Gastrocnemius medialis (tissue), 4 donors: Measurements from ENCODE around the gene CEP70. TPM values are rescaled to one million over a fixed set of nuclear protein-coding genes. Genes with fewer than 3 reads are reported as not detected.
A peak's percentile ranks its signal among the peaks of the same experiment; 100 is the strongest.

Experiments used
- ATAC-seq, 2 donors: fragments of 150-250 bp; one replicate each; pipeline ENCODE4 v1.9.1; 2016
- DNase-seq, 2 donors: peaks; one replicate each; pipeline ENCODE4 v3.0.0-alpha.2; 2019
- H3K27ac ChIP-seq, 4 donors: fragments of 200-600 bp; sonication (generic); 1 replicate in 1 of 4; 2 replicates in 3 of 4; pipeline ENCODE4 v1.5.1; 2016 to 2018; ENCODE audit warnings: mild to moderate bottlenecking in 2 of 4, moderate library complexity in 1 of 4
- H3K27me3 ChIP-seq, 3 donors: fragments of 200-600 bp; sonication (generic) in 2 of 3; 1 replicate in 1 of 3; 2 replicates in 2 of 3; pipeline versions ENCODE4 v1.5.1 to v1.6.0; 2016 to 2019; ENCODE audit warnings: mild to moderate bottlenecking in 1 of 3, moderate library complexity in 1 of 3
- H3K36me3 ChIP-seq, 2 donors: fragments of 200-600 bp; sonication (generic) in 1 of 2; one replicate each; pipeline ENCODE4 v1.5.1; 2017 to 2018
- H3K4me1 ChIP-seq, 2 donors: fragments of 200-600 bp; sonication (generic) in 1 of 2; one replicate each; pipeline ENCODE4 v1.5.1; 2016 to 2017; ENCODE audit warnings: mild to moderate bottlenecking in 2 of 2
- H3K4me3 ChIP-seq, 4 donors: fragments of 200-600 bp; sonication (generic) in 3 of 4; 1 replicate in 1 of 4; 2 replicates in 3 of 4; pipeline ENCODE4 v1.5.1; 2016 to 2019; ENCODE audit warnings: mild to moderate bottlenecking in 2 of 4
- H3K9me3 ChIP-seq, 3 donors: fragments of 200-600 bp; sonication (generic) in 2 of 3; 1 replicate in 1 of 3; 2 replicates in 2 of 3; pipeline ENCODE4 v1.5.1; 2016 to 2019
- CTCF ChIP-seq, 5 experiments: fragments of 450-650 bp in 3 of 5; fragments of 200-600 bp in 2 of 5; sonication (generic) in 2 of 5; IDR thresholded peaks in 4 of 5; conservative IDR thresholded peaks in 1 of 5; 1 replicate in 4 of 5; 2 replicates in 1 of 5; pipeline ENCODE4 v1.5.1; 2016 to 2019; ENCODE audit warnings: antibody characterized with exemption in 5 of 5, mild to moderate bottlenecking in 3 of 5, moderate library complexity in 3 of 5
- POLR2A ChIP-seq, 2 donors: fragments of 450-650 bp; IDR thresholded peaks; one replicate each; pipeline ENCODE4 v1.6.1; 2017; ENCODE audit warnings: antibody characterized with exemption in 2 of 2, mild to moderate bottlenecking in 2 of 2, moderate library complexity in 2 of 2
- in situ Hi-C, 4 donors: fragments of 200-750 bp; cut with MboI; loops; one replicate each; pipeline versions ENCODE4 v1.15.0 to v1.8.0; 2017; ENCODE audit warnings: low sequenced_read_pairs in 4 of 4
- intact Hi-C: fragments of 100-400 bp; cut with DNase I; formaldehyde crosslinking; loops from one replicate; pipeline ENCODE4 v1.15.1; 2023; ENCODE audit warnings: low total_unique reads
- total RNA-seq, 4 donors: library from RNA; depleted of rRNA; stranded (reverse); fragments of >200 nt; gene quantifications; one replicate each; pipeline versions ENCODE4 v1.1.0 to v1.2.3, GENCODE V29; 2016

CEP70 gene
- 10 to 100 TPM in 3 of 4 donors, 1 to 10 TPM in 1; 9.8 to 17.4 (median 12.3) TPM for total RNA-seq

DNA sequence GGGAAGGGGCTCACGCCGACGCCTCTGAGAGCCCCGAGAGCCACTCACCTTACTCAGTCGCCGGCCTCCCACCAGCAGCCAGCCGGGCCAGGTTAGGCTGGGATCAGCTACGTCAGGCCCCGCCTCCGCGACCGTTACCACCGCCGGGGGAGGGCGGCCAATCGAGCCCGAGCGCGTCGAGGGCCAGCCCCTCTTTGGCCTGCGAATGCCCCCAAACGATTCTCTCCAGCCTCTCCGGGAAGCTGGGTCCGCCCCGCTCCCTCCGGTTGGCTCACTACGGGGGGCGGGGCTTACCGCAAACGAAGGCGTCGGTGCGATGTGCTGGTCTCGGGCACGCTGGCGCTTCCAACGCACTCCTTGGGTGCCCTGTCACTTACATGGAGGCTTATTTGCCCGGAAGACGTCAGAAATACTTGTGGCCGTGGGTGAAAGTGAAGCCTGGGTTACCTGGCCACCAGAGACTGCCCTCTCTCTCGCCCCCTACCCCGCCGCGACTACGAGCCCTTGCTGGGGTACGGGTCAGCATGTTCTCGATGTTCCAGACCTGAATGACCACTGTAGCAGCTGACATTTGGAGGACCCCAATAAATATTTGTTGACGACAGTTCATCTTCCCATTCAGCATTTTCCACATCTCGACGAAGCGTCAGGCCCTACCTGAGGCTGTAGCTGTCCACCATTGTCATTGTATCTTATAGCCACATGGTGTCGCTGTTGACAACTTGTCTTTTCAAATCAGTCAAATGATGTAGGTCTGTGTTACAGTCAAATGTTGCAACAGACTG, at the start of gene CEP70:
Gene CEP70, minus strand, starts transcription at position 111 of the 785 bp plus-strand sequence. CDS start 21,333 bp downstream, outside the sequence.
- intact Hi-C loops (loop anchor here (1.0 to 10.0 kb wide), 7 partner anchors 15 to 1083 kb away; partner anchors contain the start of genes ARMC8, NMNAT3 and PIK3CB), in situ Hi-C loops (loop anchor here in 1 of 4 donors (10.0 kb wide), 1 partner anchor 330 kb away; no protein-coding TSS in a partner anchor)
- no peaks in the 10 kb centered on the region for H3K27me3 ChIP-seq
- ATAC-seq (peak; percentile 96 to 97), DNase-seq (peak; percentile 88 to 94)
- H3K27ac ChIP-seq = peak within 1 kb of the TSS; percentile 87 to 95 (median 92)
- H3K9me3 ChIP-seq = no peaks in the 10 kb centered on the region
- TF ChIP-seq CTCF (IDR thresholded peaks at IDR 0.05 in 4 of 5, conservative IDR thresholded peaks at IDR 0.05 in 1 of 5) (peak; percentile 88 to 96 (median 91)), POLR2A (IDR thresholded peaks at IDR 0.05) (peak; percentile 87 to 94)
- H3K4me3 ChIP-seq = peak within 1 kb of the TSS; percentile 63 to 86 (median 80)
- H3K4me1 ChIP-seq = peaks cover 0 to 9% of the 10 kb centered on the region in 2 donors
- H3K36me3 ChIP-seq = no peaks in the 10 kb centered on the region

DNA sequence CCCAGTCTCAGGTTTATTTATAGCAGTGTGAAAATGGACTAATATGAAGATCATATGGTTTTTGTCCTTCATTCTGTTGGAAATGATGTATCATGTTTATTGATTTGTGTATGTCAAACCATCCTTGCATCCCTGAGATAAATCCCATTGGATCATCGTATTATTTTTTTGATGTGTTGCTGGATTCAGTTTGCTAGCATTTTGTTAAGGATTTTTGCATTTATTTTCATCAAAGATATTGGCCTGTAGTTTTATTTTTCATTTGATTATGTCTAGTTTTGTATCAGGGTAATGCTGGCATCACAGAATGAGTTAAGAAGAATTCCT, 48.8 kb upstream of the CEP70 start:
- no peaks in the 10 kb centered on the region for H3K27me3 ChIP-seq
- no peaks in the 10 kb centered on the region for H3K9me3 ChIP-seq
- H3K27ac ChIP-seq = no peak overlapping the region
- H3K4me3 ChIP-seq = no peak overlapping the region
- DNase-seq (no peak), ATAC-seq (no peak)
- in situ Hi-C loops (no loop called here), intact Hi-C loops (no loop called here)
- H3K36me3 ChIP-seq = no peaks in the 10 kb centered on the region
- no peaks in the 10 kb centered on the region for H3K4me1 ChIP-seq
- TF ChIP-seq CTCF (IDR thresholded peaks at IDR 0.05 in 4 of 5, conservative IDR thresholded peaks at IDR 0.05 in 1 of 5) = no peak

GRCh38 chr3:138642226-138642926, 48.3 kb upstream of the CEP70 start:
- H3K36me3 ChIP-seq = no peaks in the 10 kb centered on the region
- H3K9me3 ChIP-seq = no peaks in the 10 kb centered on the region
- no peak overlapping the region for H3K27ac ChIP-seq
- DNase-seq (no peak), ATAC-seq (no peak)
- intact Hi-C loops = no loop called here
- no peaks in the 10 kb centered on the region for H3K4me1 ChIP-seq
- H3K4me3 ChIP-seq = no peak overlapping the region
- TF ChIP-seq CTCF (IDR thresholded peaks at IDR 0.05 in 4 of 5, conservative IDR thresholded peaks at IDR 0.05 in 1 of 5) (no peak), POLR2A (IDR thresholded peaks at IDR 0.05) (no peak)
- H3K27me3 ChIP-seq = no peaks in the 10 kb centered on the region
- in situ Hi-C loops = no loop called here

- H3K36me3 ChIP-seq = no peaks in the 10 kb centered on the region
- no peaks in the 10 kb centered on the region for H3K27me3 ChIP-seq
- in situ Hi-C loops = no loop called here
- intact Hi-C loops = no loop called here
- no peak overlapping the region for H3K4me3 ChIP-seq
- no peaks in the 10 kb centered on the region for H3K4me1 ChIP-seq
- no peaks in the 10 kb centered on the region for H3K9me3 ChIP-seq
- no peak overlapping the region for H3K27ac ChIP-seq
- no peak for DNase-seq
- peak; percentile 30 to 34 for ATAC-seq
- no peak for TF ChIP-seq CTCF (IDR thresholded peaks at IDR 0.05 in 4 of 5, conservative IDR thresholded peaks at IDR 0.05 in 1 of 5)
- TF ChIP-seq POLR2A (IDR thresholded peaks at IDR 0.05) = no peak
These were observed 46.5 kb upstream of the CEP70 start for GRCh38 chr3:138640537-138640936.
